PC-9 (cell line): ENCODE results near the gene ITSN2.

Source experiments
- CTCF ChIP-seq: fragments of 200-600 bp; sonication (generic); conservative IDR thresholded peaks from 2 replicates; pipeline ENCODE4 v1.6.1; 2017; ENCODE audit warnings: mixed run types, antibody characterized with exemption, mild to moderate bottlenecking, moderate library complexity
- EZH2 ChIP-seq: fragments of 200-600 bp; sonication (generic); IDR thresholded peaks from 2 replicates; pipeline ENCODE4 v1.8.0; 2017; ENCODE audit warnings: antibody characterized with exemption, low read depth

DNA sequence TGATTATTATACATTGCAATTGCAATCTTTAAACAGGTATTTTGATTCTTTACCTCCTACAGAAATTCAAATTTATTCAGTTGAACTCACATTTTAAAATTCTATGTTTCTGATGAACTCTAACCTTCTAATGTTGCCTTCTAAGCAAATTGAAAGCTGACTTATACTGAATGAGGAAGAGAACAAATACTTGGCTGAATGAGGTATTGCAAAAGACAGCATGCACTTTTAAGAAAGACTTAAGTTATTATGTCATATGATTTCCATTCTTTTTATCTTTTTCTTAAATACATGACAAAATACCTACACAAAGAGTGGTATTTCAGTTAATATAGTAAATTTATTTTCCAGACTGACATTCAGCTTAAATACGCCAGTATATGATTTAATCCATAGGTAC is 120.8 kb downstream of the ITSN2 start:
- TF ChIP-seq CTCF (no peak), EZH2 (no peak)
